Choroid plexus epithelial cell (primary cell): ENCODE results near the gene BRAF.

Experiments used
- DNase-seq: peaks from one replicate; pipeline ENCODE4 v3.0.0-alpha.2; 2010; ENCODE audit warnings: low read depth
- H3K4me3 ChIP-seq: 2 replicates; pipeline ENCODE4 v1.5.1; 2011; ENCODE audit warnings: low read depth, mild to moderate bottlenecking, control low read depth, low read length, moderate library complexity
- TF ChIP-seq, protein P1 (sequence below): conservative IDR thresholded peaks from 2 replicates; pipeline ENCODE4 v1.5.1; 2011; ENCODE audit warnings: low read depth, mild to moderate bottlenecking, control low read depth, inconsistent platforms, low read length, moderate library complexity

The BRAF gene

DNA sequence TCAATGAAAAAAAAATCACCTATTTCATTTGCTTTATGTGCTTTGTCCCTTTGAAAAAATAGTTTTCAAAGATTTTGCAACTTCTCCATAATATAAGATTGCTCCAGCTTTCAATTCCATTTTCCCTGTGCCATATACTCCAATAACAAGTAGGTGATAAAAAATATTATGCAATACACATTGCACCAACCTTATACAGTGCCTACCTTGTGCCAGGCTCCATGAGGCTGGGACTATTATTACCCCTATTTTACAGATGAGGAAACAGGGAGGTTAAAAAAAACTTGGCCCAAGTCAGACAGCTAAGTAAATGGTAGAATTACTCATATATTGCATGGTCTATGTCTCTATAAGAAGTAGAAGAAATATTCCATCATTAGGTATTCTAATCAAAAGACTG, 57.8 kb downstream of the BRAF start:
- TF ChIP-seq, protein P1, sequence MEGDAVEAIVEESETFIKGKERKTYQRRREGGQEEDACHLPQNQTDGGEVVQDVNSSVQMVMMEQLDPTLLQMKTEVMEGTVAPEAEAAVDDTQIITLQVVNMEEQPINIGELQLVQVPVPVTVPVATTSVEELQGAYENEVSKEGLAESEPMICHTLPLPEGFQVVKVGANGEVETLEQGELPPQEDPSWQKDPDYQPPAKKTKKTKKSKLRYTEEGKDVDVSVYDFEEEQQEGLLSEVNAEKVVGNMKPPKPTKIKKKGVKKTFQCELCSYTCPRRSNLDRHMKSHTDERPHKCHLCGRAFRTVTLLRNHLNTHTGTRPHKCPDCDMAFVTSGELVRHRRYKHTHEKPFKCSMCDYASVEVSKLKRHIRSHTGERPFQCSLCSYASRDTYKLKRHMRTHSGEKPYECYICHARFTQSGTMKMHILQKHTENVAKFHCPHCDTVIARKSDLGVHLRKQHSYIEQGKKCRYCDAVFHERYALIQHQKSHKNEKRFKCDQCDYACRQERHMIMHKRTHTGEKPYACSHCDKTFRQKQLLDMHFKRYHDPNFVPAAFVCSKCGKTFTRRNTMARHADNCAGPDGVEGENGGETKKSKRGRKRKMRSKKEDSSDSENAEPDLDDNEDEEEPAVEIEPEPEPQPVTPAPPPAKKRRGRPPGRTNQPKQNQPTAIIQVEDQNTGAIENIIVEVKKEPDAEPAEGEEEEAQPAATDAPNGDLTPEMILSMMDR, result no peak
- no peak for DNase-seq
- H3K4me3 ChIP-seq, result no peak overlapping the region

DNA sequence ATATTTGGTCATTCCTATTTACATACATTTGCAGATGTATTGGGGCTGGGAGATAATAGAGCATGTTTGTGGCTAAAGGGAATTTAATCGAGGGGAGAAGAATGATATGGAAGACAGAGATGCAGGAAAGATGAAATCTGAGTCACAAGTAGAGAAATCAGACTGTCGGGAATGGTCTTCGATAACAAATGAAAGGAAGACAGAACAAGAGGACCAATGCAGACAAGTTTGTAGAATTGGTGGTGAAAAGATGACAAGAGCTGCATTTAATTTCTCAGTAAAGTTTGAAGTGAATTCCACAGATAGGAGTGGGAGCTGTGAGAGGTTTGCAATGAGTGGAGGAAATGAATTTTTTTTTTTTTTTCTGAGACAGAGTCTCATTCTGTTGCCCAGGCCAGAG, 60.0 kb downstream of the BRAF start:
- no peak for DNase-seq
- no peak overlapping the region for H3K4me3 ChIP-seq
- TF ChIP-seq, protein P1, result no peak

DNA sequence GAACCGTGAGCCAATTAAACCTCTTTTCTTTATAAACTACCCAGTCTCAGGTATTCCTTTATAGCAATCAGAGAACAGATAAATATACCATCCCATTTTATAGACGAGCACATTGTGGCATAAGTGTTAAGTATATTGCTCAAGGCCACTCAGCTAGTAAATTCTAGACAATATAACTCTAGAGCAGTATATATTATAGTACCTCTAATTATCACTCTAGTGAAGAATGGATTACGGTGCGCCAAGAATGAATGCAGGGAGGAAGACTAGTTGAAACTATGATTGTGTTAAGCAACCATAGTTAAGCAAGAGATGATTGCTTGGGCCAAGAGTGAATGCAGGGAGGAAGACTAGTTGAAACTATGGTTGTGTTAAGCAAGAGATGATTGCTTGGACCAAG, 60.9 kb downstream of the BRAF start:
- DNase-seq, result no peak
- H3K4me3 ChIP-seq, result no peak overlapping the region
- TF ChIP-seq, protein P1, result no peak

DNA sequence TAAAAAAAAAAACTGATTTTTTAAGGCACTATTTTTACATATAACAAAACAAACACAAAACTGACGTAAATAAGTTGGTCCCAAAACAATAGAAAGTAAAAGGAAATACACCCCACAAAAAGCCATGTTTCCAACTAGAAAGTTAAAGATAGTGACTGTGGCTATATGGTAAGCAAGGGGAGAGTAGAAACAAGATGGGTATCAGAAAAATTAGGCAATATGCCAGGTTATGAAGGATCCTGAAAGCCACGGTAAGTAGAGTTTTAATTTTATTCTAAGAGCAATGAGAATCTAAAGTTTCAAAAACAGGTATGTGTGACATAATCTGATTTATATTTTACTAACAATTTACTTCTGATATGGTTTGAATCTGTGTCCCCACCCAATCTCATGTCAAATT, 61.5 kb downstream of the BRAF start:
- TF ChIP-seq, protein P1, result no peak
- DNase-seq, result no peak
- no peak overlapping the region for H3K4me3 ChIP-seq

DNA sequence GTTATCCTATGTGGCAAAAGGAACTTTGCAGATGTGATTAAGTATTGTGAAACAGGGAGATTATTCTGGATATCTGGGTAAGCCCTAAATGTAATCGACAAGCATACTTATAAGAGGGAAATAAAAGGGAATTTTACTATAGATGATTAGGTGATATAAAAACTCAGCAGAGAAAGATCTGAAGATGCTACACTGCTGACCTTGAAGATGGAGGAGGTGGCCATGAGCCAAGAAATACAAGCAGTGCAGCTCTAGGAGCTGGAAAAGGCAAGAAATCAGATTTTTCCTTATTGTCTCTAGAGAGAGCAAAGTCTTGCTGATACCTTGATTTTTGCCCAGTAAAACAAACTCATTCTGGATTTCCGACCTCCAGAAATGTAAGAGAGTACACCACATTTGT, 67.7 kb downstream of the BRAF start:
- no peak overlapping the region for H3K4me3 ChIP-seq
- TF ChIP-seq, protein P1, result no peak
- DNase-seq, result peak; percentile 38

DNA sequence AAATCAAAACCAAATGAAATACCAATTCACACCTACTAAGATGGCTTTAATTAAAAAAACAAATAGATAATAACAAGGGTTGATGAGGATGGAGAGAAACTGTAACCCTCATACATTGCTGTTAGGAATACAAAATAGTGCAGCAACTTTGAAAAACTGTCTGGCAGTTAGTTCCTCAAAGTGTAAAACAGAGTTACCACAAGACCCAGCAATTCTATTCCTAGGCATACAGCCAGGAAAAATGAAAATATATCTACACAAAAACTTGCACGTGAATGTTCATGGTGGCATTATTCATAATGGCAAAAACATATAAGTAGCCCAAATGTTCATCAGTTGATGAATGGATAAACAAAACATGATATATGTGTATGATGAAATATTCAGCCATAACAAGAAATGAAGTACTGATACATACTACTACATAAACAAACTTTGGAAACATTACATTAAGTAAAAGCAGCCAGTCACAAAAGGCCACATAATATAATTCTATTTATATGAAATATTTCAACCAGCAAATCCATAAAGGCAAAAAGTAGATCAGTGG, 83.5 kb downstream of the BRAF start:
- peak; percentile 4 for DNase-seq
- H3K4me3 ChIP-seq, result no peak overlapping the region
- TF ChIP-seq, protein P1, result no peak

DNA sequence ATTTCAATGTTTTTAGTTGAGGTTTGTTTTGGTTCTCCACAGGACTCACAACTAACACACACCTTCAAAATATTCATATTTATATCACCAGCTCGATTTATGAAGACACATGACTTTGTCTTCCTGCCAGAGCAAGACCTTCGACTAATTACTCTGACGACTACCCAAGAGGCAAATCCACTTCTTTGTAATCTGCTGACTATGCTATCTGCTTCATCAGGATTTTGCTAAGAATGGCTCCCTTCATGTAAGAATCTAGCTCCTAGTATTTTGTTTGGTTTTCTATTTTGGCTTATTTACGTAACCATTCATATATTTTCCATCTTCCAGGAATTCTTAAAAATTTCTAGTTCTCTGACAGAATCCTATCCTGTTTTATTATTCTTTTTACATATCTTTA, 93.0 kb downstream of the BRAF start:
- no peak overlapping the region for H3K4me3 ChIP-seq
- no peak for DNase-seq
- TF ChIP-seq, protein P1, result no peak
